22Rv1 (cell line): ENCODE measurements around the gene SLC25A13.
A peak's percentile ranks its signal among the peaks of the same experiment; 100 is the strongest.

ENCODE experiments used
- H3K27ac ChIP-seq: fragments of 450-650 bp; 2 replicates; pipeline ENCODE4 v1.5.1; 2017
- ZFX ChIP-seq: fragments of 450-650 bp; IDR thresholded peaks from 2 replicates; pipeline ENCODE4 v1.6.1; 2017; ENCODE audit warnings: antibody characterized with exemption, borderline replicate concordance
- TF ChIP-seq, protein P1 (sequence below): fragments of 450-650 bp; IDR thresholded peaks from 2 replicates; pipeline ENCODE4 v1.5.1; 2017; ENCODE audit warnings: mild to moderate bottlenecking

Gene SLC25A13

DNA sequence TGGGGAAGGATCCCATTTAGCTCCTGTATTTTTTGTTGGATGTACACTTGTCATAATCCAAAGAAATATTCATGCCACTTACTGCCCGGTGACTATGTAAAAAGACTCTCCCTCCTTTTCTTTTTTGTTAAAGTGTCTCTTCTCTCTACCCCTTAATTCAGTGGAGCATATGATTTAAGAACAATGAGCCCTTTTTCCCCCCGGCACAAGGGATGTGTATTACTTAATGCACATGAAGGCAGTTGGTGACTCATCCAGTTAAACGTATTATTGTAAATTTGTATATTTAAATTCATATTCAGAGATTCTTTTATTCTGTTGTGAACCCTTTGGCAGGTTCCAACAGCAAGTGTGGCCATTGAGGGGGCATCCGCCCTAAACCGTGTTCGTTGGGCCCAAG lies 241.9 kb downstream of the SLC25A13 start:
- no peak overlapping the region for H3K27ac ChIP-seq
- TF ChIP-seq ZFX, result no peak
- TF ChIP-seq, protein P1, sequence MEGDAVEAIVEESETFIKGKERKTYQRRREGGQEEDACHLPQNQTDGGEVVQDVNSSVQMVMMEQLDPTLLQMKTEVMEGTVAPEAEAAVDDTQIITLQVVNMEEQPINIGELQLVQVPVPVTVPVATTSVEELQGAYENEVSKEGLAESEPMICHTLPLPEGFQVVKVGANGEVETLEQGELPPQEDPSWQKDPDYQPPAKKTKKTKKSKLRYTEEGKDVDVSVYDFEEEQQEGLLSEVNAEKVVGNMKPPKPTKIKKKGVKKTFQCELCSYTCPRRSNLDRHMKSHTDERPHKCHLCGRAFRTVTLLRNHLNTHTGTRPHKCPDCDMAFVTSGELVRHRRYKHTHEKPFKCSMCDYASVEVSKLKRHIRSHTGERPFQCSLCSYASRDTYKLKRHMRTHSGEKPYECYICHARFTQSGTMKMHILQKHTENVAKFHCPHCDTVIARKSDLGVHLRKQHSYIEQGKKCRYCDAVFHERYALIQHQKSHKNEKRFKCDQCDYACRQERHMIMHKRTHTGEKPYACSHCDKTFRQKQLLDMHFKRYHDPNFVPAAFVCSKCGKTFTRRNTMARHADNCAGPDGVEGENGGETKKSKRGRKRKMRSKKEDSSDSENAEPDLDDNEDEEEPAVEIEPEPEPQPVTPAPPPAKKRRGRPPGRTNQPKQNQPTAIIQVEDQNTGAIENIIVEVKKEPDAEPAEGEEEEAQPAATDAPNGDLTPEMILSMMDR, result no peak

DNA sequence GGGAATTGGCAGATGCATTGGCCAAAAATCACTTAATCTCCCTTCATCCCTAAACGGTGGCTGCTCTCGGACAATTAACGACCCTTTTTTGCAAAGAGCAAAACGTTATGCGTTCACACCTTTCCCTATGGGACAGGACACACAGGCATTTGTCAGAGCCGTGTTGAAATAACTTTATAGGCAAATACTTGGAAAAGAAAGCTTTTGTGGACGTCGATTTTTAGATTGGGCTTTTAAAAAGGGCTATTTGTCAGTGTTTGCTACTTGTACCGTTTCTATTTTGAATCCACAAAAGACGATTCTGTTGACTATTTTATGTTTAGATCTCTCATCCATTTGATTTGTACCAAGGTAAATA lies 245.6 kb downstream of the SLC25A13 start:
- peak overlapping the region; percentile 16; the same call in 1 of the 2 replicates for H3K27ac ChIP-seq
- TF ChIP-seq ZFX, result no peak
- TF ChIP-seq, protein P1, result no peak

DNA sequence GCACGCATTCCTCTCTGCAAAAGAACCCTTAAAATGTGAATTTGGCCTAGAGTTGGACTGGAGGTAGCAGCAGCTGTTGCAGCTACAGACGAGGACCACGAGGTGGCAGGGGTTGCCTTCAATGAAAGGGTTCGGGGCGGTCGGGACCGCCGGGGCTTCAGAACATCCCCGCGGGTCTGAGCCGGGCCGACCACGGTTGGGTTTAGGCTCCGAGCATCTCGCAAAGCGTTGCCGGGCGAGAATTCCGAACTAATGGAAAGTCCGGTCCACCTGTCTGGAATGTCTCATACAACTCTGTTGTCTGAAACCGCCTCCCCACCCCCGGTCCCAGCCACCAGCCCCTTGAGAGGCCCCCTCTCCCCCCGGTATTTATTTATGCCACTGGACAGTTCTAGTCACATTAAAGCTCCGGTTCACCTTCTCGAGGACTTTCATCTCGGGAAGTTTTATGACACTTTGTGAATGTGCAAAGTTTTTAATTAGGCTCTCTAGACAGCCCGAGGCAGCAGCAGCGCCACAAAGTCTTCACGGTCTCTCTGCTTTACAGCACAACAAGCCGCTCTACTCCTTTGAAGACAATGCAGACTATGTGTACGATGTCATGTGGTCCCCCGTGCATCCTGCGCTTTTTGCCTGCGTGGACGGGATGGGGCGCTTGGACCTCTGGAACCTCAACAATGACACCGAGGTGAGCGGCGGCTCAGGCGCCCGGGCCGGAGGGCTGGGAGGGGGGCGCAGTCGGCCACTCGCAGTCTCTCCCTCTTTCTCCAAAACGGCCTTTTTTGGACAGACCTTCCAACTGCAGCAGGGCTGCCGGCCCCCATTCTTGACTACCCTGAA lies 246.2 kb downstream of the SLC25A13 start:
- peak overlapping the region; percentile 16; the same call in 1 of the 2 replicates for H3K27ac ChIP-seq
- TF ChIP-seq ZFX, result no peak
- TF ChIP-seq, protein P1, result peak; percentile 96

DNA sequence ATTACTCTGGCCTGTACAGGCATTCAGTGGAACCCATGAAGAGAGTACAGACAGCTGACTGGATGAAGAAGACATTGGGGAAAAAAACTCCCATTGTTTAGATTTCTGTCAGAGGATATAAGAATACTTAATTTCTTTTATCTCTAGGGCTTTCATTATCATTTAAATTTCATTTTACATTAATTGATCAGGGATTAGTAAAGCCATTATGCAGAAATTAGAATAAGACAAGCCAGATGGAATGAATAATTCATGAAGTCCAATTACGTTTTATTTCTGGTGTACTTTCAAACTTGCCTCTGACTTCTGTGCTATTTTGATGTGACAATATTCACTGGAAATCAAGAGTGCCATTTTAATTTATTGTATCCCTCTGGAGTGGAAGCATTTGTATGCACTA lies 247.0 kb downstream of the SLC25A13 start:
- H3K27ac ChIP-seq, result no peak overlapping the region
- no peak for TF ChIP-seq ZFX
- TF ChIP-seq, protein P1, result no peak
